ENCODE results near the gene PMEPA1. TPM values are rescaled to one million over a fixed set of nuclear protein-coding genes. Genes with fewer than 3 reads are reported as not detected.

The PMEPA1 gene
- total RNA-seq, 2 donors from 2014 or later: 22.7 to 23.9 TPM

GRCh38 chr20:57738053-57738452, 28.2 kb upstream of the PMEPA1 start:
- Histone ChIP-seq H3K4me3 (no peak overlapping the region), H3K27me3 (no peaks in the 10 kb centered on the region), H3K9me3 (no peaks in the 10 kb centered on the region), H3K27ac (no peak overlapping the region), H3K4me1 (peaks cover 19% of the 10 kb centered on the region), H3K36me3 (replicated peaks in 1 of 2; ENCODE audit: insufficient read depth in 1 of 2, low read depth in 2 of 2) (no peaks in the 10 kb centered on the region)
- intact Hi-C loops (cut with DNase I): no loop called here
- DNase-seq (no peak), ATAC-seq (no peak)
- no peak for TF ChIP-seq CTCF (IDR thresholded peaks at IDR 0.05)
- TF ChIP-seq POLR2A (IDR thresholded peaks at IDR 0.05): no peak
- WGBS, 2 donors: 24 to 39% methylated on average over 2 of the region's 2 CpGs

GRCh38 chr20:57737349-57737748, 27.5 kb upstream of the PMEPA1 start:
- DNase-seq (no peak), ATAC-seq (no peak)
- H3K27me3 ChIP-seq: no peaks in the 10 kb centered on the region
- no peaks in the 10 kb centered on the region for H3K9me3 ChIP-seq
- H3K27ac ChIP-seq: no peak overlapping the region
- WGBS, 2 donors: 78 to 86% methylated on average over 4 of the region's 4 CpGs
- TF ChIP-seq CTCF (IDR thresholded peaks at IDR 0.05) (no peak), POLR2A (IDR thresholded peaks at IDR 0.05) (no peak)
- H3K36me3 ChIP-seq (replicated peaks in 1 of 2; ENCODE audit: insufficient read depth in 1 of 2, low read depth in 2 of 2): no peaks in the 10 kb centered on the region
- H3K4me1 ChIP-seq: peaks cover 19% of the 10 kb centered on the region
- H3K4me3 ChIP-seq: no peak overlapping the region
- intact Hi-C loops (cut with DNase I): no loop called here

- intact Hi-C loops (cut with DNase I): no loop called here
- DNase-seq (no peak), ATAC-seq (no peak)
- TF ChIP-seq CTCF (IDR thresholded peaks at IDR 0.05): no peak
- no peak for TF ChIP-seq POLR2A (IDR thresholded peaks at IDR 0.05)
- no peaks in the 10 kb centered on the region for H3K27me3 ChIP-seq
- peaks cover 19% of the 10 kb centered on the region for H3K4me1 ChIP-seq
- no peak overlapping the region for H3K27ac ChIP-seq
- no peak overlapping the region for H3K4me3 ChIP-seq
- H3K36me3 ChIP-seq (replicated peaks in 1 of 2; ENCODE audit: insufficient read depth in 1 of 2, low read depth in 2 of 2): no peaks in the 10 kb centered on the region
- 37 to 40% methylated on average over 10 of the region's 10 CpGs for WGBS, 2 donors
- no peaks in the 10 kb centered on the region for H3K9me3 ChIP-seq
These were observed 27.0 kb upstream of the PMEPA1 start for GRCh38 chr20:57736738-57737347.

GRCh38 chr20:57735831-57736737, 26.3 kb upstream of the PMEPA1 start:
- Histone ChIP-seq H3K9me3 (no peaks in the 10 kb centered on the region), H3K27me3 (no peaks in the 10 kb centered on the region), H3K4me3 (no peak overlapping the region), H3K27ac (no peak overlapping the region), H3K36me3 (replicated peaks in 1 of 2; ENCODE audit: insufficient read depth in 1 of 2, low read depth in 2 of 2) (no peaks in the 10 kb centered on the region), H3K4me1 (peaks cover 19% of the 10 kb centered on the region)
- DNase-seq (no peak), ATAC-seq (no peak)
- TF ChIP-seq CTCF (IDR thresholded peaks at IDR 0.05): no peak
- 76 to 77% methylated on average over 7 to 8 of the region's 8 CpGs for WGBS, 2 donors
- intact Hi-C loops (cut with DNase I): no loop called here
